H1 (cell line): ENCODE results near the gene HK1. TPM values are rescaled to one million over a fixed set of nuclear protein-coding genes. Genes with fewer than 3 reads are reported as not detected.

ENCODE experiments used
- CTCF ChIA-PET: fragments of 300-600 bp; sonication (Branson Sonifier 250); formaldehyde crosslinking; loops from one replicate; lab custom pipeline; 2021; ENCODE audit not compliant: partially characterized antibody; lab: Charles Lee
- POLR2A ChIA-PET: fragments of 300-600 bp; sonication (Branson Sonifier 250); formaldehyde crosslinking; loops from one replicate; lab custom pipeline; 2021; ENCODE audit warnings: inconsistent platforms; ENCODE audit not compliant: partially characterized antibody; lab: Charles Lee
- DNase-seq, 2 experiments: peaks; one replicate each; pipeline versions ENCODE4 v3.0.0 to v3.0.0-alpha.2; 2010 to 2022; ENCODE audit warnings: low spot score in 2 of 2, low read depth in 1 of 2, mixed read lengths in 1 of 2
- FAIRE-seq: peaks from 2 replicates; lab custom pipeline; 2011; peaks lifted over from hg19 to GRCh38; lab: Jason Lieb, UNC
- H2AFZ ChIP-seq: 2 replicates; pipeline ENCODE4 v1.8.1; 2012; ENCODE audit warnings: low read length, inconsistent platforms
- H2AK5ac ChIP-seq: 2 replicates; pipeline ENCODE4 v1.6.1; 2013; ENCODE audit warnings: low read depth, low read length
- H2BK120ac ChIP-seq: replicated peaks from 2 replicates; pipeline ENCODE3; 2013; ENCODE audit warnings: low read depth, low read length, inconsistent platforms
- H2BK12ac ChIP-seq: 2 replicates; pipeline ENCODE4 v1.6.1; 2013; ENCODE audit warnings: low read depth, low read length
- H2BK15ac ChIP-seq: 2 replicates; pipeline ENCODE4 v1.6.1; 2013; ENCODE audit warnings: low read length
- H2BK20ac ChIP-seq: 2 replicates; pipeline ENCODE4 v1.6.1; 2013; ENCODE audit warnings: low read length
- H2BK5ac ChIP-seq: 2 replicates; pipeline ENCODE4 v1.6.1; 2013; ENCODE audit warnings: low read depth, low read length
- H3K14ac ChIP-seq: 2 replicates; pipeline ENCODE4 v1.6.1; 2013; ENCODE audit warnings: inconsistent platforms; ENCODE audit not compliant: insufficient read length
- H3K18ac ChIP-seq: 2 replicates; pipeline ENCODE4 v1.6.1; 2013; ENCODE audit warnings: low read length; ENCODE audit errors: extremely low read depth
- H3K23ac ChIP-seq: 2 replicates; pipeline ENCODE4 v1.6.1; 2013; ENCODE audit warnings: inconsistent platforms; ENCODE audit not compliant: insufficient read length
- H3K23me2 ChIP-seq: 2 replicates; pipeline ENCODE4 v1.6.1; 2013; ENCODE audit warnings: low read depth, low read length
- H3K27ac ChIP-seq: 2 replicates; pipeline ENCODE4 v1.6.1; 2011; ENCODE audit warnings: low read depth, low read length, inconsistent platforms
- H3K27me3 ChIP-seq, 4 experiments: replicated peaks in 1 of 4; 1 replicate in 1 of 4; 2 replicates in 3 of 4; pipeline versions ENCODE4 v1.6.1 to v1.8.1; 2011 to 2013; ENCODE audit warnings: low read length in 3 of 4, mild to moderate bottlenecking in 3 of 4, inconsistent platforms in 2 of 4, mixed read lengths in 2 of 4, moderate library complexity in 1 of 4; ENCODE audit not compliant: control insufficient read depth in 3 of 4, insufficient read depth in 3 of 4; ENCODE audit errors: extremely low read depth in 1 of 4
- H3K36me3 ChIP-seq, 4 experiments: 2 replicates each; pipeline versions ENCODE4 v1.6.1 to v1.8.1; 2011 to 2013; ENCODE audit warnings: mild to moderate bottlenecking in 4 of 4, low read length in 3 of 4, moderate library complexity in 2 of 4, control low read depth in 1 of 4, inconsistent platforms in 1 of 4; ENCODE audit not compliant: insufficient read depth in 4 of 4, control insufficient read depth in 2 of 4
- H3K4ac ChIP-seq: replicated peaks from 2 replicates; pipeline ENCODE3; 2013; ENCODE audit warnings: low read length, low read depth, mixed read lengths, inconsistent platforms; ENCODE audit not compliant: insufficient read length
- H3K4me1 ChIP-seq, 4 experiments: replicated peaks in 1 of 4; 1 replicate in 1 of 4; 2 replicates in 3 of 4; pipeline versions ENCODE4 v1.6.1 to v1.8.1; 2011 to 2013; ENCODE audit warnings: low read length in 3 of 4, inconsistent platforms in 2 of 4, mixed read lengths in 1 of 4; ENCODE audit not compliant: insufficient read depth in 4 of 4, control insufficient read depth in 3 of 4
- H3K4me2 ChIP-seq, 2 experiments: 2 replicates each; pipeline versions ENCODE4 v1.6.1 to v1.8.1; 2011 to 2013; ENCODE audit warnings: low read depth in 2 of 2, low read length in 2 of 2, control low read depth in 1 of 2, inconsistent platforms in 1 of 2, mild to moderate bottlenecking in 1 of 2; ENCODE audit not compliant: insufficient read depth in 1 of 2
- H3K4me3 ChIP-seq, 4 experiments: fragments of 200-600, 300-600 bp in 1 of 4; sonication (generic), shearing (Covaris generic), sonication (Bioruptor Twin) in 1 of 4; 2 replicates each; pipeline versions ENCODE4 v1.5.1 to v1.8.1; 2011 to 2016; ENCODE audit warnings: low read length in 4 of 4, low read depth in 3 of 4, control low read depth in 2 of 4, inconsistent platforms in 2 of 4, mild to moderate bottlenecking in 2 of 4, mixed read lengths in 1 of 4, moderate library complexity in 1 of 4; ENCODE audit not compliant: insufficient read depth in 2 of 4; ENCODE audit errors: extremely low read depth in 1 of 4
- H3K56ac ChIP-seq: replicated peaks from 2 replicates; pipeline ENCODE3; 2013; ENCODE audit warnings: low read depth, mild to moderate bottlenecking, mixed read lengths, low read length, inconsistent platforms; ENCODE audit not compliant: insufficient read length
- H3K79me1 ChIP-seq: 2 replicates; pipeline ENCODE4 v1.6.1; 2013; ENCODE audit warnings: low read depth, low read length, control low read depth
- H3K79me2 ChIP-seq, 2 experiments: 2 replicates each; pipeline versions ENCODE4 v1.6.1 to v1.8.1; 2012 to 2013; ENCODE audit warnings: low read length in 2 of 2, mild to moderate bottlenecking in 2 of 2, inconsistent platforms in 1 of 2; ENCODE audit not compliant: insufficient read depth in 2 of 2, control insufficient read depth in 1 of 2
- H3K9ac ChIP-seq, 4 experiments: replicated peaks in 1 of 4; 1 replicate in 1 of 4; 2 replicates in 3 of 4; pipeline versions ENCODE4 v1.6.1 to v1.8.1; 2011 to 2013; ENCODE audit warnings: low read depth in 3 of 4, low read length in 3 of 4, control low read depth in 2 of 4, mild to moderate bottlenecking in 2 of 4, moderate library complexity in 2 of 4, inconsistent platforms in 1 of 4; ENCODE audit errors: extremely low read depth in 1 of 4
- H3K9me3 ChIP-seq, 2 experiments: 2 replicates each; pipeline versions ENCODE4 v1.6.1 to v1.8.1; 2012 to 2013; ENCODE audit warnings: mild to moderate bottlenecking in 2 of 2, moderate library complexity in 2 of 2, control low read depth in 1 of 2, inconsistent platforms in 1 of 2, low read depth in 1 of 2, low read length in 1 of 2, mixed read lengths in 1 of 2; ENCODE audit not compliant: insufficient read depth in 2 of 2
- H4K20me1 ChIP-seq, 2 experiments: replicated peaks in 1 of 2; 2 replicates each; pipeline versions ENCODE3 to v1.8.1; 2011 to 2013; ENCODE audit warnings: inconsistent platforms in 2 of 2, low read length in 2 of 2, mild to moderate bottlenecking in 1 of 2; ENCODE audit not compliant: insufficient read depth in 2 of 2, control insufficient read depth in 1 of 2
- H4K5ac ChIP-seq: 2 replicates; pipeline ENCODE4 v1.6.1; 2013; ENCODE audit warnings: low read length, low read depth, mixed read lengths, inconsistent platforms; ENCODE audit not compliant: insufficient read length
- H4K8ac ChIP-seq: 2 replicates; pipeline ENCODE4 v1.8.0; 2013; ENCODE audit warnings: mild to moderate bottlenecking, moderate library complexity, low read length, inconsistent platforms; ENCODE audit not compliant: insufficient read depth; ENCODE audit errors: extremely low read depth
- H4K91ac ChIP-seq: replicated peaks from 2 replicates; pipeline ENCODE3; 2013; ENCODE audit warnings: low read length, mixed read lengths, inconsistent platforms; ENCODE audit not compliant: insufficient read length
- CBX5 ChIP-seq: fragments of 300-800, 300-1000 bp; sonication (generic); IDR thresholded peaks from 2 replicates; pipeline ENCODE4 v1.7.1; 2016; ENCODE audit warnings: antibody characterized with exemption, low read length, low read depth
- CBX8 ChIP-seq: fragments of 300-800, 300-1000 bp; sonication (generic); IDR thresholded peaks from 2 replicates; pipeline ENCODE4 v1.7.1; 2016; ENCODE audit warnings: low read depth, low read length, borderline replicate concordance
- CHD1 ChIP-seq: IDR thresholded peaks from 2 replicates; pipeline ENCODE4 v1.6.1; 2012; ENCODE audit warnings: low read depth, low read length, improper control_type of control experiment
- EGR1 ChIP-seq: IDR thresholded peaks from 2 replicates; pipeline ENCODE4 v1.6.1; 2011; ENCODE audit warnings: low read depth, low read length, borderline replicate concordance
- JUN ChIP-seq: IDR thresholded peaks from 2 replicates; pipeline ENCODE4 v1.6.1; 2011; ENCODE audit warnings: low read depth, mild to moderate bottlenecking, improper control_type of control experiment, low read length
- KDM1A ChIP-seq: fragments of 200-600, 300-600 bp; sonication (generic); IDR thresholded peaks from 2 replicates; pipeline ENCODE4 v1.7.1; 2016; ENCODE audit warnings: mild to moderate bottlenecking, low read length, borderline replicate concordance
- KDM4A ChIP-seq: IDR thresholded peaks from one replicate; pipeline ENCODE4 v1.7.1; 2012; ENCODE audit warnings: low read depth, mild to moderate bottlenecking, moderate library complexity, low read length, inconsistent platforms; ENCODE audit not compliant: severe bottlenecking
- KDM5A ChIP-seq: fragments of 200-600 bp; IDR thresholded peaks from 2 replicates; pipeline ENCODE4 v1.7.1; 2012; ENCODE audit warnings: mild to moderate bottlenecking, low read length, inconsistent platforms, mixed read lengths
- NRF1 ChIP-seq: IDR thresholded peaks from 2 replicates; pipeline ENCODE4 v1.6.1; 2011; ENCODE audit warnings: mild to moderate bottlenecking, low read depth, low read length, improper control_type of control experiment
- PHF8 ChIP-seq: fragments of 200-600 bp; sonication (generic); conservative IDR thresholded peaks from 2 replicates; pipeline ENCODE4 v1.7.1; 2012; ENCODE audit warnings: low read depth, mild to moderate bottlenecking, inconsistent platforms, low read length, moderate library complexity
- POLR2AphosphoS5 ChIP-seq: IDR thresholded peaks from 2 replicates; pipeline ENCODE4 v1.6.1; 2011; ENCODE audit warnings: low read depth, low read length
- RNF2 ChIP-seq: fragments of 200-900, 300-1000 bp; sonication (generic); IDR thresholded peaks from 2 replicates; pipeline ENCODE4 v1.7.1; 2016; ENCODE audit warnings: borderline replicate concordance, low read depth, mild to moderate bottlenecking, antibody characterized with exemption, low read length; ENCODE audit not compliant: poor library complexity, severe bottlenecking; ENCODE audit errors: missing control alignments
- SP1 ChIP-seq: IDR thresholded peaks from 2 replicates; pipeline ENCODE4 v1.6.1; 2011; ENCODE audit warnings: low read depth, low read length
- TAF7 ChIP-seq: optimal IDR thresholded peaks from 2 replicates; pipeline ENCODE3; 2011; ENCODE audit warnings: low read depth, mild to moderate bottlenecking, inconsistent platforms, low read length, moderate library complexity, borderline replicate concordance
- WGBS, 2 experiments: shearing (Covaris generic) in 1 of 2; methylation state at CpG; one replicate each; pipeline versions ENCODE4 v1.1.6 to v1.1.7; 2013 to 2015; ENCODE audit warnings: low lambda C conversion rate in 2 of 2, mixed read lengths in 2 of 2, inconsistent platforms in 1 of 2, low coverage in 1 of 2, missing lambda C conversion rate in 1 of 2; ENCODE audit not compliant: insufficient replicate concordance in 2 of 2, insufficient coverage in 1 of 2, insufficient read length in 1 of 2; ENCODE audit errors: extremely low coverage in 1 of 2, missing lambda C conversion rate in 1 of 2; 5-methylcytosine and 5-hydroxymethylcytosine counted together
- polyA plus RNA-seq, 7 experiments: library from polyadenylated mRNA; depleted of rRNA in 3 of 7; stranded (reverse) in 5 of 7; unstranded in 2 of 7; fragments of >200 nt in 5 of 7; fragments of 200-250 nt in 2 of 7; gene quantifications; 1 replicate in 5 of 7; 2 replicates in 1 of 7; 4 replicates in 1 of 7; pipeline versions ENCODE4 v1.2.1 to v1.2.3, GENCODE V29; 2011 to 2013; ENCODE audit warnings: missing spikeins in 2 of 7, mixed read lengths in 2 of 7
- total RNA-seq: library from RNA; stranded (reverse); fragmentation: NEBNext Ultra II Directional; extraction: Animal tissue kit (Norgen Biotek cat#: 25700); gene quantifications from 2 replicates; pipeline ENCODE4 v1.2.1, GENCODE V29; 2021

HK1 gene
- total and polyA plus RNA-seq, 2 of the 8 experiments (the other 6 are each of a cell fraction or from before 2014, with no cell fraction given): 55.8 to 247 TPM

GRCh38 chr10:69419744-69420126, 141.4 kb downstream of the HK1 start:
- ChIA-PET POLR2A (no interaction called here), CTCF (interaction anchor here (0.8 to 16.6 kb wide), 9 partner anchors 8 to 297 kb away, joined by 3 to 150 read pairs (median 3); partner anchors contain the start of gene TSPAN15)
- H3K9ac ChIP-seq: no peak overlapping the region

More at GRCh38 chr10:69419744-69420126, 141.4 kb downstream of the HK1 start:
- Histone ChIP-seq H3K27ac (no peak overlapping the region), H3K4me3 (no peak overlapping the region), H3K4me2 (no peak overlapping the region), H2BK120ac (no peak overlapping the region), H2BK20ac (no peak overlapping the region), H2BK15ac (no peak overlapping the region), H4K8ac (no peak overlapping the region), H3K56ac (no peak overlapping the region), H3K79me2 (no peaks in the 10 kb centered on the region), H3K4me1 (no peaks in the 10 kb centered on the region; a peak in 2 of 7 replicates), H3K9me3 (no peaks in the 10 kb centered on the region), H2AK5ac (no peak overlapping the region)
- DNase-seq (no peak), FAIRE-seq (no peak)
- TF ChIP-seq CBX5: no peak
- TF ChIP-seq SP1: no peak
- TF ChIP-seq TAF7: no peak
- no peak for TF ChIP-seq PHF8
- TF ChIP-seq CBX8: no peak
- TF ChIP-seq KDM5A: no peak
- TF ChIP-seq RNF2: no peak
- no peak for TF ChIP-seq KDM1A
- TF ChIP-seq EGR1: no peak
- no peak for TF ChIP-seq NRF1
- TF ChIP-seq JUN: no peak
- no peak for TF ChIP-seq CHD1
- no peak for TF ChIP-seq POLR2AphosphoS5
- no peak for TF ChIP-seq KDM4A
- TF ChIP-seq, all 59 proteins: peak for 0
- H3K36me3 ChIP-seq: no peaks in the 10 kb centered on the region
- H2AFZ ChIP-seq: no peak overlapping the region
- no peak overlapping the region for H3K4ac ChIP-seq
- H4K20me1 ChIP-seq: no peaks in the 10 kb centered on the region
- 91% methylated on average over 11 of the region's 11 CpGs; no CpG with 5 or more reads in 1 of the 2 experiments for WGBS, 2 experiments
- H3K18ac ChIP-seq: no peak overlapping the region
- no peak overlapping the region for H4K91ac ChIP-seq
- H4K5ac ChIP-seq: no peak overlapping the region
- no peaks in the 10 kb centered on the region for H3K27me3 ChIP-seq
- H2BK12ac ChIP-seq: no peak overlapping the region
- no peak overlapping the region for H3K14ac ChIP-seq
- H3K79me1 ChIP-seq: no peaks in the 10 kb centered on the region
- no peak overlapping the region for H3K23ac ChIP-seq
- H2BK5ac ChIP-seq: no peak overlapping the region
- no peaks in the 10 kb centered on the region for H3K23me2 ChIP-seq
